Measurements from ENCODE around the gene ICAM5.
"Not testable (repeated sequence)": the region's sequence is repeated elsewhere in the genome, so short reads cannot be mapped to it uniquely, and the experiment has no call there.

Gene ICAM5

GRCh38 chr19:10333758-10334587, 44.2 kb downstream of the ICAM5 start:
- DNase-seq (ENCODE audit: low spot score), result peak; percentile 34
- H3K27ac ChIP-seq, result peak overlapping the region; percentile 91
- ChIA-PET CTCF (interaction anchor here (0.6 to 1.0 kb wide), 5 partner anchors 63 to 608 kb away, joined by 3 to 7 read pairs (median 3); partner anchors contain the start of gene ICAM1), POLR2A (ENCODE audit: low non-redundant PET) (interaction anchor here (0.5 to 1.2 kb wide), 3 partner anchors 19 to 74 kb away, joined by 5 to 10 read pairs (median 5); partner anchors contain the start of gene ICAM5)
- no peak for TF ChIP-seq CTCF (conservative IDR thresholded peaks at IDR 0.05; ENCODE audit: low read depth)

- peak; percentile 91 for DNase-seq (ENCODE audit: low spot score)
- H3K27ac ChIP-seq, result peak overlapping the region; percentile 91
- TF ChIP-seq CTCF (conservative IDR thresholded peaks at IDR 0.05; ENCODE audit: low read depth), result peak; percentile 21
- POLR2A ChIA-PET (ENCODE audit: low non-redundant PET), result interaction anchor here (1.2 kb wide), 1 partner anchor 45 kb away, joined by 5 read pairs; the partner anchor contains the start of gene ICAM5
- CTCF ChIA-PET, result interaction anchor here (0.6 kb wide), 1 partner anchor 116 kb away, joined by 4 read pairs; no protein-coding TSS in a partner anchor
These were observed 45.0 kb downstream of the ICAM5 start for GRCh38 chr19:10334588-10335351.

GRCh38 chr19:10335352-10335985, 45.7 kb downstream of the ICAM5 start:
- ChIA-PET POLR2A (ENCODE audit: low non-redundant PET) (no interaction called here), CTCF (interaction anchor here (0.8 kb wide), 1 partner anchor 55 kb away, joined by 4 read pairs; no protein-coding TSS in a partner anchor)
- H3K27ac ChIP-seq, result peak overlapping the region; percentile 91
- no peak for DNase-seq (ENCODE audit: low spot score)
- TF ChIP-seq CTCF (conservative IDR thresholded peaks at IDR 0.05; ENCODE audit: low read depth), result no peak

GRCh38 chr19:10336725-10337124, 47.0 kb downstream of the ICAM5 start:
- CTCF ChIA-PET, result interaction anchor here (0.6 to 0.7 kb wide), 2 partner anchors 46 to 62 kb away, joined by 5 to 6 read pairs; no protein-coding TSS in a partner anchor
- peak overlapping the region; percentile 91; the same call in 1 of the 2 replicates for H3K27ac ChIP-seq
- POLR2A ChIA-PET (ENCODE audit: low non-redundant PET); DNase-seq (ENCODE audit: low spot score): not testable (repeated sequence)

GRCh38 chr19:10338940-10339339, 49.2 kb downstream of the ICAM5 start:
- H3K27ac ChIP-seq, result no peak overlapping the region
- POLR2A ChIA-PET (ENCODE audit: low non-redundant PET), result no interaction called here
- CTCF ChIA-PET, result no interaction called here
- no peak for DNase-seq (ENCODE audit: low spot score)
- no peak for TF ChIP-seq CTCF (conservative IDR thresholded peaks at IDR 0.05; ENCODE audit: low read depth)

- H3K27ac ChIP-seq, result no peak within 1 kb of the TSS
- no peak for TF ChIP-seq CTCF (conservative IDR thresholded peaks at IDR 0.05; ENCODE audit: low read depth)
These were observed 49.7 kb downstream of the ICAM5 start, which contains the start of gene ICAM3 for GRCh38 chr19:10339380-10339960. Gene ICAM3 (minus strand): TSS chr19:10339624. CDS start chr19:10339614, 10 bp downstream.

More at GRCh38 chr19:10339380-10339960, 49.7 kb downstream of the ICAM5 start, which contains the start of gene ICAM3:
- ChIA-PET POLR2A (ENCODE audit: low non-redundant PET) (no interaction called here), CTCF (no interaction called here)
- DNase-seq (ENCODE audit: low spot score), result no peak

Data from RWPE1 (cell line).